ENCODE results near the gene ZNF521.

DNA sequence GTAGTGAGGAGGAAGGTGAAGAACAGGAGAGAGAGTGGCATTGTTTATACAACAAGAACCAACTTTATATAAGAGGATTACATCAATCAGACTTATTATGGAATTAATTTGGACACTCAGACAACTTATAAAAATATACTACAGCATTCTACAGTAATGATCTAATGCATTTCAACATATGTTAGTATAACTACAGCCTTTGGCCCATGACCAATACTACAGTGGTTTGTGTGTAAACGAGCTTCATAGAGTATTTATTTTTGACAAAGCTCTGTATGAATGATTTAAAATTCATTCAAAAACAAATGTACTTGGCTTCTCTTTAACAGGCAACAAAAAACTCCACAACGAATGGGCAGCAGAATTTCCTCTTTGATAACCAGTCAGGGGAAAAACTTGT lies 72.8 kb downstream of the ZNF521 start:
- TF ChIP-seq, protein P1, sequence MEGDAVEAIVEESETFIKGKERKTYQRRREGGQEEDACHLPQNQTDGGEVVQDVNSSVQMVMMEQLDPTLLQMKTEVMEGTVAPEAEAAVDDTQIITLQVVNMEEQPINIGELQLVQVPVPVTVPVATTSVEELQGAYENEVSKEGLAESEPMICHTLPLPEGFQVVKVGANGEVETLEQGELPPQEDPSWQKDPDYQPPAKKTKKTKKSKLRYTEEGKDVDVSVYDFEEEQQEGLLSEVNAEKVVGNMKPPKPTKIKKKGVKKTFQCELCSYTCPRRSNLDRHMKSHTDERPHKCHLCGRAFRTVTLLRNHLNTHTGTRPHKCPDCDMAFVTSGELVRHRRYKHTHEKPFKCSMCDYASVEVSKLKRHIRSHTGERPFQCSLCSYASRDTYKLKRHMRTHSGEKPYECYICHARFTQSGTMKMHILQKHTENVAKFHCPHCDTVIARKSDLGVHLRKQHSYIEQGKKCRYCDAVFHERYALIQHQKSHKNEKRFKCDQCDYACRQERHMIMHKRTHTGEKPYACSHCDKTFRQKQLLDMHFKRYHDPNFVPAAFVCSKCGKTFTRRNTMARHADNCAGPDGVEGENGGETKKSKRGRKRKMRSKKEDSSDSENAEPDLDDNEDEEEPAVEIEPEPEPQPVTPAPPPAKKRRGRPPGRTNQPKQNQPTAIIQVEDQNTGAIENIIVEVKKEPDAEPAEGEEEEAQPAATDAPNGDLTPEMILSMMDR (IDR thresholded peaks at IDR 0.05 in 8 of 11, conservative IDR thresholded peaks at IDR 0.05 in 3 of 11) = no peak
- no peak for TF ChIP-seq POLR2AphosphoS5 (IDR thresholded peaks at IDR 0.05)
